Ovary (tissue), 3 donors: Measurements from ENCODE around the gene CBFB.

Source experiments
- CTCF ChIP-seq, 3 donors: fragments of 450-650 bp in 2 of 3; fragments of 200-600 bp in 1 of 3; IDR thresholded peaks; one replicate each; pipeline versions ENCODE4 v1.5.1 to v1.8.0; 2016 to 2022; ENCODE audit warnings: antibody characterized with exemption in 3 of 3, mild to moderate bottlenecking in 1 of 3
- EP300 ChIP-seq: sonication (generic); formaldehyde crosslinking; IDR thresholded peaks from one replicate; pipeline ENCODE4 v1.6.1; 2017; ENCODE audit warnings: antibody characterized with exemption
- POLR2A ChIP-seq: fragments of 450-650 bp; IDR thresholded peaks from one replicate; pipeline ENCODE4 v1.6.1; 2017; ENCODE audit warnings: antibody characterized with exemption, mild to moderate bottlenecking, moderate library complexity
- donor health status: DM: no; HTN: no; CAD: no.

GRCh38 chr16:67105246-67105645 is 76.3 kb downstream of the CBFB start:
- TF ChIP-seq CTCF (IDR thresholded peaks at IDR 0.05) (no peak), POLR2A (no peak), EP300 (no peak)
